ENCODE measurements around the gene LMF1. TPM values are rescaled to one million over a fixed set of nuclear protein-coding genes. Genes with fewer than 3 reads are reported as not detected.

LMF1 gene
- total and polyA plus RNA-seq, 2 of the 4 experiments (the other 2 are of a cell fraction) = 7.7 to 13.1 TPM

DNA sequence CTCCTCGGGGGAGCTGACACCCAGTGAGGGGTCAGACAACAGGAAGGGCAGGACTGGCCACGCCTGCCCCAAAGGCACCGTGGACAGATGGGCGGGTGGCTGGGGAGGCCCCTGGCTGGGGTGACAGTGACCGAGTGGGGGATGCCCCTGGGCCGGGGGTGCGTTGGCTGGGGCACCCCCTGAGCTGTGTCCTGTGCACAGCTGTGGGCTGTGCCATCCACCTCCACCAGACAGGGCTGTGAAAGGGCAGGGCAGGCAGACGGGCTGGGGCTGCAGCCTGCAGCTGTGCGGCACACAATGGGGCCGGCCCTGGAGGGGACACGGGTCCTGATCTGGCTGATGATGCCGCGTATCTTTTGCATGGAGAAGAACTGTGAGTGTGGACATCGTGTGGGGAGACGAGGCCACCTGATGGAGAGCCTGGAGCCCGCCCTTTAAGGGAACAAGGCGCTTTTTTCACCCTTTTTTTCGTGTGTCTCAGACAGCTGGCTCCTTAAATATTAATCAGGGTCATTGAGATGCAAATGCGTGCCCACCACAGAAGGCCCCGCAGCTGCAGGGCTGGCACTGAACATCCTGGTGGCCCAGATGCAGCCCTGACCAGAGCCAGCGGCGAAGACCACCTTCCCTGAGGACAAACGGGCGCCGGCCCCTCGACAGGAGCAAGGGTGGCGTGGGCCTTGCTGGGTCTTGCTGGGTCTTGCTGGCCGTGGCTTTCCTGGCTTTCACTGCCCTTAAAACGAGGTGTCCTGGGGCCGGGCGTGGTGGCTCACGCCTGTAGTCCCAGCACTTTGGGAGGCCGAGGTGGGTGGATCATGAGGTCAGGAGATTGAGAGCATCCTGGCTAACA lies 127.8 kb downstream of the LMF1 start (continued):
- TF ChIP-seq MXI1 (IDR thresholded peaks at IDR 0.05; ENCODE audit: borderline replicate concordance, low read depth, low read length) = no peak

DNA sequence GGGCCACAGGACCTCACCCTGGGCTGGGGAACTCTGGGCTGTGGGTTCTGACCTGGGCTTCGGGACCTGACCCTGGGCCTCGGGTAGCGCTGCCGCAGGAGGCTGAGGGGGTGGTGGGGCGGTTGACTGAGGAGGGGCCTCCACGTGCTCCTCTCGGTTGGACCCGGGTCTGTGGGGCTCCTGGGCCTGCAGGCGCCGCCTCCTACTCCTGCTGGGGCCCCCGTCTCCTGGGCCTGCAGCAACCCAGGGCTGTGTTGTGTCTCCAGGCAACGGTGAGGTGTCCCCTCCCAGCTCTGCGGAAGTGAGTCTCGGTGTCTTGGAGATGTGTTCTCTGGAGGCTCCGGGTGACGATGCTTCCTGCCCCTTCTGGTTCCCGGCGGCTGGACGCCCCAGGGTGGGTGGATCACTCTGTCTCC lies 128.7 kb downstream of the LMF1 start:
- ATAC-seq (ENCODE audit: low read depth) = peak; percentile 72
- Histone ChIP-seq H3K14ac (replicated peaks; ENCODE audit: low read depth, low read length) (no peak overlapping the region), H3K79me1 (ENCODE audit: low read depth in 1 of 2, low read length in 2 of 2) (no peaks in the 10 kb centered on the region), H3K56ac (ENCODE audit: extremely low read depth, insufficient read depth, low read length) (no peak overlapping the region), H2AFZ (replicated peaks; ENCODE audit: low read length, poor library complexity) (peak overlapping the region; percentile 70), H4K91ac (ENCODE audit: insufficient read depth, low read depth, low read length) (no peak overlapping the region), H2AK9ac (replicated peaks; ENCODE audit: low read depth, low read length, poor library complexity) (no peak overlapping the region), H2BK20ac (ENCODE audit: low read depth, low read length) (no peak overlapping the region), H3K4me2 (ENCODE audit: low read depth, low read length) (no peak overlapping the region), H4K20me1 (ENCODE audit: insufficient read depth, low read length) (no peaks in the 10 kb centered on the region), H3K36me3 (ENCODE audit: control insufficient read depth, insufficient read depth, low read length) (no peaks in the 10 kb centered on the region), H2AK5ac (ENCODE audit: low read depth, low read length) (no peak overlapping the region), H3K4me1 (ENCODE audit: control insufficient read depth, insufficient read depth, low read length) (no peaks in the 10 kb centered on the region), H4K5ac (ENCODE audit: low read depth, low read length) (no peak overlapping the region), H3K9me3 (ENCODE audit: control insufficient read depth, insufficient read depth, low read length) (peaks cover 6% of the 10 kb centered on the region), H2BK5ac (ENCODE audit: low read depth, low read length, poor library complexity, severe bottlenecking) (no peak overlapping the region), H4K8ac (ENCODE audit: low read depth in 2 of 2, low read length in 2 of 2) (no peak overlapping the region), H3K18ac (ENCODE audit: low read depth, low read length) (no peak overlapping the region), H3K9me1 (ENCODE audit: insufficient read depth, low read length) (no peaks in the 10 kb centered on the region), H3K23ac (ENCODE audit: low read depth, low read length) (no peak overlapping the region), H3K4ac (ENCODE audit: low read depth, low read length) (no peak overlapping the region), H3K9ac (ENCODE audit: low read depth, low read length) (no peak overlapping the region), H3K27me3 (ENCODE audit: control insufficient read depth, insufficient read depth, low read length) (no peaks in the 10 kb centered on the region; the same call in 1 of the 2 replicates), H2BK120ac (ENCODE audit: low read depth, low read length) (no peak overlapping the region), H3K27ac (ENCODE audit: insufficient read depth, low read length) (no peak overlapping the region), H2BK15ac (ENCODE audit: low read depth, low read length) (no peak overlapping the region), H3K4me3 (ENCODE audit: insufficient read depth, low read depth, low read length) (no peak overlapping the region)
- intact Hi-C loops (cut with micrococcal nuclease) (no loop called here), in situ Hi-C loops (cut with MboI; ENCODE audit: low sequenced_read_pairs) (no loop called here), dilution Hi-C loops (cut with HindIII; ENCODE audit: low sequenced_read_pairs, unreplicated experiment) (no loop called here)
- CTCF ChIA-PET = no interaction called here
- BruUV-seq (replicated peaks) = no TSS peak
- WGBS, 2 experiments (ENCODE audit: extremely low coverage in 2 of 2, insufficient read length in 1 of 2) = 24% methylated on average over 8 of the region's 19 CpGs; no CpG with 5 or more reads in 1 of the 2 experiments
- DNase-seq = peak; percentile 8
- peak; percentile 67; the same call in 1 of the 2 replicates for TF ChIP-seq MAZ (IDR thresholded peaks at IDR 0.05; ENCODE audit: borderline replicate concordance, low read depth, low read length)
- TF ChIP-seq BHLHE40 (IDR thresholded peaks at IDR 0.05; ENCODE audit: low read depth, low read length) = no peak
- TF ChIP-seq MXI1 (IDR thresholded peaks at IDR 0.05; ENCODE audit: borderline replicate concordance, low read depth, low read length) = no peak
- TF ChIP-seq MAFK (IDR thresholded peaks at IDR 0.05; ENCODE audit: low read depth, low read length) = no peak
- POLR2A ChIA-PET (ENCODE audit: unreplicated experiment) = no interaction called here
